ENCODE data around the gene OSCAR. TPM values are rescaled to one million over a fixed set of nuclear protein-coding genes. Genes with fewer than 3 reads are reported as not detected.
A peak's percentile ranks its signal among the peaks of the same experiment; 100 is the strongest.

The OSCAR gene
- total RNA-seq, 1 donor, result 0.54 TPM

DNA sequence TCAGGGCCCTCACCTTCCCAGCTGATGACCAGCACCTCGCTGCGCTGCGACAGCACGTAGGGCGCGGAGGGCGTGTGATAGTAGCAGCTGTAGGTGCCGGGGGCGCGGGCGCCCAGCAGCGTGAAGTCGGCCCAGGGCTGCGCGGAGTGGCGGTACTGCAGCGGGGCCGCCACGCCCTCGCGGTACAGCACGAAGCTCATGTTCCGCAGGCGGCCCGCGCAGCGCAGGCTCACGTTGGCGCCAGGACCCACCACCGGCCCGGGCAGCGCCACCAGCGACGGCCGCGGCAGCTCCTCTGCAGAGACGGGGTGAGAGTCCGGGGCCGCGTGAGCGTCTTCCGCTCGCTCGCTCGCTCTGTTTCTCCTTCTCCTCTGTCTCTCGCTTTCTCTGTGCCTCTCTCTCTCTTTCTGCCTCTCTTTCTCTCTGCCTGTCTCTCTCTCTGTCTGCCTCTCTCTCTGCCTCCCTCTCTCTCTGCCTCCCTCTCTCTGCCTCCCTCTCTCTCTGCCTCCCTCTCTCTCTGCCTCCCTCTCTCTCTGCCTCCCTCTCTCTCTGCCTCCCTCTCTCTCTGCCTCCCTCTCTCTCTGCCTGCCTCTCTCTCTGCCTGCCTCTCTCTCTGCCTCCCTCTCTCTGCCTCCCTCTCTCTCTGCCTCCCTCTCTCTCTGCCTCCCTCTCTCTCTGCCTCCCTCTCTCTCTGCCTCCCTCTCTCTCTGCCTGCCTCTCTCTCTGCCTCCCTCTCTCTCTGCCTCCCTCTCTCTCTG is 4.6 kb downstream of the OSCAR start:
- peak in 2 of 3 donors; percentile 35 to 57 for DNase-seq (ENCODE audit: low read depth in 2 of 3, low spot score in 2 of 3)

DNA sequence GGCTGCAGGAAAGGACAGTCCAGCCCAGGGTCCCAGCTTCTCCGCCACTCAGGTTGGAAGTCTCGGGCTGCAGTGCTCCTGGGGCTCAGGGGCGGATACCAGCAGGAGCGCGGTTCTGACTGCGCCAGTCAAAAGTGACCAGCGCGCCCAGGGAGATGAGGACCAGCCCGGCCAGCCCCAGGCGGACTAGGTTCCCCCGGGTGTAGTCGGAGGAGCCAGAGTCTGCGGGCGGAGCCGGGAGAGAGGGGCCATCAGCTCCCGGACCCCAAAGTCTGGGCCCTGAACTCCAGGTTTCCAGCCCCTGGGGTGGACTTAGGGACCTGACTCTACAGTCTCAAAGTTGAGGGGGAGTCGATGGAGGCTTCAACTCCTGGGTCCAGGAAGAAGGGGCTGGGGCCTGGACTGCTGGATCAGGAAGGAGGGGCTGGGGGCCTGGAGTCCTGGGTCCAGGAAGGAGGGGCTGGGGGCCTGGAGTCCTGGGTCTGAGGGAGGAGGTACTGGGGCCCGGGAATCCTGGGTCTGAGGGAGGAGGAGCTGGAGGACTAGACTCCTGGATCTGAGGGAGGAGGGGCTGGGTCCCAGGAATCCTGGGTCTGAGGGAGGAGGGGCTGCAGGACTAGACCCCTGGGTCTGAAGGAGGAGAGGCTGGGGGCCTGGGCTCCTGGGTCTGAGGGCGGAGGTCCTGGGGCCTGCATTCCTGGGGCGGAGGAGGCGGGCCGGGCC is 5.3 kb downstream of the OSCAR start:
- no peak for DNase-seq (ENCODE audit: low read depth in 2 of 3, low spot score in 2 of 3)

DNA sequence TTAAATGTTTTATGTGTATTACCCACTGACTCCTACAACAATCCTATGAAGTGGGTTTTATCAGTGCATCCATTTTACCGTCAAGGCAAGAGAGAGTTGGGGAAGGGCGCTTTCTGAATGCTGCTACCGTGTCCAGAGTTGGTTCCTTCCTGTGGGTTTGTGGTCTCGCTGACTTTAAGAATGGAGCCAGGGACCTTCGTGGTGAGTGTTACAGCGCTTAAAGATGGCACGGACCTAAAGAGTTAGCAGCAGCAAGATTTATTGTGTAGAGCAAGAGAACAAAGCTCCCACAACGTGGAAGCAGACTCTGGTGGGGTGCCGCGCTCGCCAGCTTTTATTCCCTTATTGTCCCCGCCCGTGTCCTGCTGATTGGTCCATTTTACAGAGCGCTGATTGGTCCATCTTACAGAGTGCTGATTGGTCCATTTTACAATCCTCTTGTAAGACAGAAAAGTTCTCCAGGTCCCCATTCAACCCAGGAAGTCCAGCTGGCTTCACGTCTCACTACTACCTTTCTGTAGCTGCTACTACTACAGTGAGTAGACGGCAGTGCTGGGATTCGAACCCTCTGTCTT is 6.1 kb downstream of the OSCAR start:
- DNase-seq (ENCODE audit: low read depth in 2 of 3, low spot score in 2 of 3), result peak in 2 of 3 donors; percentile 41 to 62

DNA sequence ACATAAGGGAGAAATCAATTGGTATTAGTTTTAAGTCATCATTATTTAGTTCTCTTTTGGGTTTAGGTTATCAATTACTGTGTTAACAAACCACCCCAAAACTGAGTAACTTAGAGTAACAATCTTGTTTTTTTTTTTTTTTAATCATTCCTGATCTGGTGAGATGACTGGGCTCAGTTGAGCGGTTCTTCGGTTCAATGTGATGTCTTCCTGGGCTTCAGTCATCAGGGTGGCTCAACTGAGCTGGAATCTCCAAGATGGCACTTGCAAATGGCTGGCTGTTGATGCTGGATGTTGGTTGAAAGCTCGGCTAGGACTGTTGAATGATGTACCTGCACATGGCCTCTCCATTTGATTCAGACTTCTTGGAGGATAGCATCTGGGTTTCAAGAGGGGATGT is 16.2 kb downstream of the OSCAR start:
- no peak for DNase-seq (ENCODE audit: low read depth in 2 of 3, low spot score in 2 of 3)

DNA sequence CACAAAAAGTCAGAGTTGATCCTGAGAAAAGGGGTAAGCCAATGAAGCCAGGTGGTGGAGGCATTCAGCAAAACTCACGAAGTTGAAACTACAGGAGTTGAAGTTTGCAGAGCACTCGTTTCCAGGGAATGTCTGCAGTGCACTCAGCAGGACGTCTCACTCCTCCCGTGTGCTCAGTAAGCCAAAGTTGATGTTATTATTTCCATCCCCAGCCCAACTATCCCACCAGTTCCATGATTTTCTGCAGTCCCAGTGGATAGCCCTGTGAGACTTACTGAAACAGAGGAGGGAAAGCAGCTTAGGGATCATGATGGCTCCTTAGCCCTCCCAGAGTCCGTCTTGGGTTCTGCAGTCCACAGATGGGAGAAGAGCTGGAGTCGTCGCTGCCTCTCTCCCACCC is 19.6 kb downstream of the OSCAR start, which contains the start of gene TARM1:
Gene TARM1 (minus strand): TSS at position 334 of the 400 bp plus-strand sequence. CDS start 25 bp downstream, at position 309.
- no peak for DNase-seq (ENCODE audit: low read depth in 2 of 3, low spot score in 2 of 3)

DNA sequence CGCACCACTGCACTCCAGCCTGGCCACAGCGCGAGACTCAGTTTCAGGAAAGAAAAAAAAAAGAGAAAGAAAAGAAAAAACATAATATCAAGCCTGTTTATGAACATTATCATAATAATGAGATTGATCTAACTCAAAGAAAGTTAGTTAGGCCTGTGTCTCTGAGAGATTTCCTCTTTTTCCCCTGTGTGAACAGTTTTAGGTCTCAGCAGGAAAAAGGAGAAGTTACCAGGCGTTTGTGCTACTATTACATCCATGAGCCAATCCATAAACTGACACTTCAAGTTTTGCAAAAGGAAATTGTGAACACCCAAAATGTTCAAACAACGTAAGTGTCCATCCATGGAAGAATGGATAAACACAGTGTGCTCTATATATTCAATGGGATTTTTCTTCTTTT is 23.3 kb downstream of the OSCAR start:
- peak in 1 of 3 donors; percentile 59 for DNase-seq (ENCODE audit: low read depth in 2 of 3, low spot score in 2 of 3)

DNA sequence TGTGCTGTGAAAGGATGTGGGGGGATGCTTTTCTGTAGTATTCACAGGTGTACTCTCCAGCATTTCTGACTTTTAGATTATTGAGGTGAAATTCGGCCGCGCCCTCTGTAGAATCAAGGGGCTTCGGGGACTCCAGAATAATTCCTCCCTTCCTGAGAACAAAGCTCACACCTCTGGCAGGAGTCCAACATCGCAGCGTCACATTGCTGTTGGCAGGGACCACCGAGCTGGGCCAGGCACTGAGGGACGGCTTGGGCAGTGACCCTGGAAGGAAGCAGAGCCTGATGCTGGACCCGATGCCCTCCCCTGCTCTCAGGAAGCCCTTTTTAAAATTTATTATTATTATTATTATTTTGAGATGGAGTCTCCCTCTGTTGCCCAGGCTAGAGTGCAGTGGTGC is 25.8 kb downstream of the OSCAR start:
- no peak for DNase-seq (ENCODE audit: low read depth in 2 of 3, low spot score in 2 of 3)

DNA sequence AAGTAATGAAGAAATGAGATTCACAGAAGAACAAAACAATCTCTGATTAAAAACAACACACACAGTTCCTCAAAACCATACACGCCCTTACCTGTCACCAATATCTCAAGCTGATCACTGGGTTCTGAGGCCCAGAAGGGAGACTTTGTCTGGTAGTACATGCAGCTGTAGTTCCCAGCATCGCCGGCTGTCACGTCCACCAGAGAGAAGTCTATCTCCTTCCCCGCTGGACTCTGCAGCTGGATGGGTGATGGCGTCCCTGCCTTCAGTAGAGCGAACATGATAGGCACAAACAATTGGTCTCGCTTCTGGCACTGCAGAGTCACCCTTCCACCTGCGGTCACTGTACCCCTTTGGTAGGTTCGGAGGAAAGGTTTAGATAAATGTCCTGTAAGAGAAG is 26.8 kb downstream of the OSCAR start:
- no peak for DNase-seq (ENCODE audit: low read depth in 2 of 3, low spot score in 2 of 3)

DNA sequence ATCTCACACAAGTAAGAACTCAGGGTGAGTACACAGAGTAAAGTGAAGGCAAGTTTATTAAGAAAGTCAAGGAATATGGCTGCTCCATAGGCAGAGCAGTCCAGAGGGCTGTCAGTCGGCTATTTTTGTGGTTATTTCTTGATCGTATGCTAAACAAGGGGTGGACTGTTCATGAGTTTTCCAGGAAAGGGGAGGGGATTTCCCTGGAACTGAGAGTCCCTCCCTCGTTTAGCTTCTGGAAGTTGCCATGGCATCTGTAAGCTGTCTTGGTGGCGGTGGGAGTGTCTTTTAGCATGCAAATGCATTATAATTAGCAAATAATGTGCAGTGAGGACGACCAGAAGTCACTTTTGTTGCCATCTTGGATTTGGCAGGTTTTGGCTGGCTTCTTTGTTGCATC is 31.1 kb downstream of the OSCAR start:
- DNase-seq (ENCODE audit: low read depth in 2 of 3, low spot score in 2 of 3), result no peak

DNA sequence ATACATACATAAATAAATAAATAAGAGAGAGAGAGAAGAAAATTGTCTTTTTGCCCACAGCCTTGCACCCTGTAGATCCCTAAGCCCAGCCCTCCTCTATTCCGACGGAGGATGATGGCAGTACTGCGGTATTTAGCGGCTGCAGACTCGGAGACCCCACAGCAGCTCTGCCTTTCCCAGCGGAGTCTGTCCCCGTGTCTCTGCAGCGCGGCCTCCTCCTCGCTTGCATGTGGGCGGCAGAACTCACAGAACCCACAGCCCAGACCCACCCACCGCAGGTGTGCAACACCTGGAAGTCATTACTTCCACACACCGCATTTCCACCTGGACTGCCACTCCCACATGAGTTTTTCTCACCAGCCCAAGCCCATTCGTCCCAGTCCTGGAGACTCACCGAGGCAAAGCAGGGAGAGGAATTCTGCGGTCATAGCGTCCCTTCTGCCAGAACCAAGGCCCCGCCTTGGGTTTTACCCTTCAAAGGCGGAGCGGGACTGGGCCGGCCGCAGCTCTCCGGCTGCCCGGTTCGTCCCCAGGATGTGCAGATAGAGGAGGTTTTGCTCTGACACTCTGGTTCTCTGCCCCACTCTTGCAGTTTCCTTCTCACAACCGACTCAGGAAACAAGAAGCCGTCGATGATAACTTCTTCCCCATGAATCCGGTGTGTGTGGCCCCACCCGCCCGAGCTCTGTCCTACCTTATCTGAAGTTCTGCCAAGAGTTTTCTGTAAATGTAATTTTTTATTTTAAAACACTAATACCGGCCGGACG is 37.1 kb downstream of the OSCAR start, which contains the start of gene VSTM1:
Gene VSTM1 (minus strand): TSS at position 548 of the 767 bp plus-strand sequence. CDS start 120 bp downstream, at position 428.
- peak in 2 of 3 donors; percentile 18 to 27 for DNase-seq (ENCODE audit: low read depth in 2 of 3, low spot score in 2 of 3)

DNA sequence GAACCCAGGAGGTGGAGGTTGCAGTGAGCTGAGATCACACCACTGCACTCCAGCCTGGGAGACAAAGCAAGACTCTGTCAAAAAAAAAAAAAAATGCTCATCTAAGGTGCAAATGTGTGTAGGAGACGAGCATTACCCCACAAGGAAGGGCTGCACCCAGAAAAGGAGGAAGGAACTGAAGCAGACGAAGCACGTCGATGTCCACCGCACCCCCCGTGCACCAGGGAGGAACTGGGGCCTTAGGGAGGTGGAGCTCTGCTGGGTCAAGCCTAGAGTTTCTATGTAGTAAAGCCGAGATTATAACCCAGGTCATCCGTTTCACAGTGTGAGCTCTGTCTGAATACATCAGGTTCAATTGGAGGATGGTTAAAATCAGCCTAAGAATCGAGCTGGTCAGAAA is 38.0 kb downstream of the OSCAR start:
- peak in 1 of 3 donors; percentile 20 for DNase-seq (ENCODE audit: low read depth in 2 of 3, low spot score in 2 of 3)

DNA sequence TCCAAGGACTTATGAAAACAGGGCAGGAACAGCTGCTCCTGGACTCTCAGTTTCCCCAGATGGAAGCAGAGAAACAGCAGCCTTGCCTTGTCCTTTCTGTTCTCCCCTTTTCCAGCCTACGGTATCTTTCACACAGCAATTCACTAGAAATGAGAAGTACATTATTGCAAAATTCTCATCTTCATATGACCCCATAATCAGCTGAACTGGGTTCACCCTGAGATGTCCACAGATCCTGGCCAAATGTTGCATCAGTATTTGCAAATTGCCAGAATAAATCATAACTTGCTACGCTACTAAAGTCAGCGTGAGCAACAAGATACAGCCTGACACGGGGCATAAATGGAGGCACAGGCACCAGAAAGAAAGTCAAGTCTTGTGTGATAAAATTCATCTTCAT is 53.0 kb downstream of the OSCAR start:
- DNase-seq (ENCODE audit: low read depth in 2 of 3, low spot score in 2 of 3), result no peak

DNA sequence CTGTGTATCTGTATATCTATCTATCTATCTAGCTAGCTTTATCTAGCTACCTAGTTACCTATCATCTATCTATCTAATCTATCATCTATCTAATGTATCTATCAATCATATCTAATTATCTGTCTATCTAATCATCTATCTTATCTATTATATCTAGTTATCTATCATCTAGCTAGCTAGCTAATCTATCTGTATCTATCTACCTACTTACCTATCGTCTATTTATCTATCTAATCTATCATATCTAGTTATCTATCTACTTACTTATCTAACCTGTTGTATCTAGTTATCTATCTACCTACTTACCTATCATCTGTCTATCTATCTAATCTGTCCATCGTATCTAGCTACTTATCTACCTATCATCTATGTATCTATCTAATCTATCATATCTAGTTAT is 54.8 kb downstream of the OSCAR start:
- no peak for DNase-seq (ENCODE audit: low read depth in 2 of 3, low spot score in 2 of 3)

Other genes with a start within 250 kb of the OSCAR start
- gene MYADM, start 232.9 kb downstream of the OSCAR start, total RNA-seq, result 146 TPM
- gene PRKCG, start 218.6 kb downstream of the OSCAR start, total RNA-seq, result under 0.01 TPM
- not detected for gene CACNG7, start 191.5 kb downstream of the OSCAR start, total RNA-seq
- under 0.01 TPM for gene CACNG8, start 137.9 kb downstream of the OSCAR start, total RNA-seq
- gene CACNG6, start 109.2 kb downstream of the OSCAR start, total RNA-seq, result 0.27 TPM
- 2.2 TPM for gene VSTM1, start 36.9 kb downstream of the OSCAR start, total RNA-seq
- not detected for gene TARM1, start 19.4 kb downstream of the OSCAR start, total RNA-seq
- 18.9 TPM for gene NDUFA3, start 2.1 kb upstream of the OSCAR start, total RNA-seq
- 14.3 TPM for gene TFPT, start 14.9 kb upstream of the OSCAR start, total RNA-seq
- gene PRPF31, start 15.0 kb upstream of the OSCAR start, total RNA-seq, result 77.0 TPM
- gene CNOT3, start 37.0 kb upstream of the OSCAR start, total RNA-seq, result 20.2 TPM
- gene LENG1, start 58.9 kb upstream of the OSCAR start, total RNA-seq, result 4.8 TPM
- under 0.01 TPM for gene TMC4, start 72.4 kb upstream of the OSCAR start, total RNA-seq
- gene MBOAT7, start 88.8 kb upstream of the OSCAR start, total RNA-seq, result 270 TPM
- 80.0 TPM for gene TSEN34, start 90.5 kb upstream of the OSCAR start, total RNA-seq
- 4,994 TPM for gene RPS9, start 100.1 kb upstream of the OSCAR start, total RNA-seq
- gene LILRB3, start 122.2 kb upstream of the OSCAR start, total RNA-seq, result 1.1 TPM
- gene LILRA6, start 142.0 kb upstream of the OSCAR start, total RNA-seq, result 0.27 TPM
- gene LILRB5, start 156.5 kb upstream of the OSCAR start, total RNA-seq, result under 0.01 TPM
- 3.8 TPM for gene LILRB2, start 180.3 kb upstream of the OSCAR start, total RNA-seq
- gene LILRA5, start 212.4 kb upstream of the OSCAR start, total RNA-seq, result 3.8 TPM
- gene LILRA4, start 238.4 kb upstream of the OSCAR start, total RNA-seq, result 0.27 TPM

Measured in hematopoietic multipotent progenitor cell (in vitro differentiated cells).